DMS114 treated with DMSO at 0.1 percent for 48 hours (cell line): Measurements from ENCODE around the gene FOXRED2.
"Not testable (repeated sequence)": the region's sequence is repeated elsewhere in the genome, so short reads cannot be mapped to it uniquely, and the experiment has no call there.

Experiments
- DNase-seq: peaks from one replicate; lab custom pipeline; 2025; ENCODE audit not compliant: unreplicated experiment; lab: John Stamatoyannopoulos, UW

The FOXRED2 gene

DNA sequence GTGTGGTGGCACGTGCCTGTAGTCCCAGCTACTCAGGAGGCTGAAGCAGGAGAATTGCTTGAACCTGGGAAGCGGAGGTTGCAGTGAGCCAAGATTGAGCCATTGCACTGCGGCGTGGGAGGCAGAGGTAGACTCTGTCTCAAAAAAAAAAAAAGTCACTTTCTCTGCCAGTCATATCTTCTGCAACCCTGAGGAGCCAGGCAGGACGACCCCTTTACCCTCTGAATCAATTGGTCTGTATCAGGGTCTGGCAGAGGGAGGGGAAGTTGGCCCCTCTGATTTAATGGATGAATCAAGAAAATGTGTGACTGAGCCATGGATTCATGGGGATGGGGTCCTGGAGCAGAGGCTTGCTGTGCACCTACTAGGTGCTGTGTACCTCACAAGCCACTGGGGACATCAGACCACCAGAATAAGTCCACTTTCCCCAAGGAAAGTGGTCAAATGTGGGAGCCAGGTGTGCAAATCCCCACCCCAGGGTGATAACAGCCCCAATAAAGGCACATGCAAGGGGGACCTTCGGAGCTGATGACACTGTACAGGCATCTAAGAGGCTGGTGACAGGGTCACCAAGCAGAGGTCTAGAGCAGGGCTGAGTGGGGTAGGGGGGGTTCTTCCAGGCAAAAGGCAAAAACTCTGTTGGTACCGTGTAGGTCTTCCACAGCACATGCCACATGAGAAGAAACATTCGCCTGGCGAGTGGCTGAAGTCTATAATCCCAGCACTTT lies 54.4 kb downstream of the FOXRED2 start:
- DNase-seq: no peak

DNA sequence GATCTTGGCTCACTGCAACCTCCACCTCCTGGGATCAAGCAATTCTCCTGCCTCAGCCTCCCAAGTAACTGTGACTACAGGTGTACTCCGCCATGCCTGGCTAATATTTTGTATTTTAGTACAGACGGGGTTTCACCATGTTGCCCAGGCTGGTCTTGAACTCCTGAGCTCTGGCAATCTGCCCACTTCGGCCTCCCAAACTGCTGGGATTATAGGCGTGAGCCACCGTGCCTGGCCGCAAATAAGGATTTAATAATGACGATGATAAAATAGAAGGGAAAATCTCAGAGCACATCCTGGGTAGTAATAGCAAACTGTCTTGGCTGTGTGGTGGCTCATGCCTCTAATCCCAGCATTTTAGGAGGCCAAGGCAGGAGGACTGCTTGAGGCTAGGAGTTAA lies 55.9 kb downstream of the FOXRED2 start:
- DNase-seq: not testable (repeated sequence)

DNA sequence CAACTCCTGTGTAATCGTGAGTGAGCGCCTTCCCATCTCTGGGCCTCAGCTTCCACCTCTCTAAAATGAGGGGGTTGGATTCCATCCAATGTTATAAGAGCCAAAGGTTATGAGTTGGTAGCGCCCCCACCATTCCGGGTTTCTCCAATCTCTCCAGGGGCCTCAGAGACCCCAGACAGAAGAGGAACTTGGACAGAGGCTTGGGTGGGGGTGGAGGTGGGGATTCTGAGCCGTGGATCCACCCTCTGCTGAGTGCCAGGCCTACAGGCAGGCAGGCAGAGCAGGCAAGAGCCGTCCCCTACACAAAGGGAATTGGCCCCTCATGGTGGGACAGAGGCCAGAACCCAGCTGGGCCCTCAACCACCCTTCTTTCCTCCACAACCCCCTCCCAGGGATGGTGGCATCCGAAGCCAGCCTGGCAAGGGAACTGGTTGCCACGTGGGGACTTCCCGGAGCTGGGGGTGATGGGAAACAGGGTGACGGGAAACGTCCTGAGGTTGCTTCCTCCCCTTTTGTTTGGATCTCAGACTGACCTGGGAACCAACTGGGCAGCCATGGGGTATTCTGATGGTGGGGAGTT lies 57.2 kb downstream of the FOXRED2 start:
- DNase-seq: no peak

DNA sequence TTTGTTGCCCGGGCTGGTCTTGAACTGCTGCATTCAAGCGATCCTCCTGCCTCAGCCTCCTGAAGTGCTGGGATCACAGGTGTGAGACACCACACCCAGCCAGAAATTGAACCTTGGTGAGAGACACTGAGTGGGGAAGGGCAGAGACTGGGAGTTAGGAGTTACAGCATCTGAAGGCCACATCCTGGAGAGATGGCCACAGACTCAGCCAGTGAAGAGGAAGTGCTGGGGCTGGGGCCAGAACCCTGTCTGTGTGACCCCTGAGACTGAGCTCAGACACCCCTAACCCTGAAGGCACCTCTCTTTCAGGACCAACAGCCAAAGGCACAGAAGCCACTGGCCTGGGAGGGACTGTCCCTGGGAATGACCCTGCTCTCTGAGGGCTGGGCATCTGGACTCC lies 59.2 kb downstream of the FOXRED2 start:
- DNase-seq: no peak

DNA sequence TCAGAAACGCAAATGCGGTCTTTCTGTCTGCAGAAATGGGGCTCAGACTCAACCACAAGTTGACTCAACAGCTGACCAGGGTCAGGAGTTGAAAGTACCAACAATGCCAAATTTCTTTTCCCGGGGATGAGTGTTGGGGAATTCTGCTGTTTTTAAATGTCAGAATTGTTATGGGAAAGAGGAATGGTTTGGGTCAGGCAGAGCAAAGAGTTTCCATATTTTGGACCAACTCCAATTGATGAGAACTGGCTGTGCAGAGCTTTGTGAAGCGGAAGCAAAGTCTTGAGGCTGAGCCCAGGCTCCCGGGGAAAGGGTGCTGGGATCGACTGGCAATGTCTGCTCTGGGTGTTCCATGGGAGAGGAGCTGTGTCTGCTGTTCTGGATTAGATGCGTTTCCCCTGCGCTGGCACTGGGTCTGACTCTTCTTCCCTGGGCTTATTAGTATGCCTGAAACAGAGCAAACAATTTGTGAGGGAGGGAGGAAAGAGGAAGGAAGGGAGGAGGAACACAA lies 61.6 kb downstream of the FOXRED2 start:
- DNase-seq: no peak

DNA sequence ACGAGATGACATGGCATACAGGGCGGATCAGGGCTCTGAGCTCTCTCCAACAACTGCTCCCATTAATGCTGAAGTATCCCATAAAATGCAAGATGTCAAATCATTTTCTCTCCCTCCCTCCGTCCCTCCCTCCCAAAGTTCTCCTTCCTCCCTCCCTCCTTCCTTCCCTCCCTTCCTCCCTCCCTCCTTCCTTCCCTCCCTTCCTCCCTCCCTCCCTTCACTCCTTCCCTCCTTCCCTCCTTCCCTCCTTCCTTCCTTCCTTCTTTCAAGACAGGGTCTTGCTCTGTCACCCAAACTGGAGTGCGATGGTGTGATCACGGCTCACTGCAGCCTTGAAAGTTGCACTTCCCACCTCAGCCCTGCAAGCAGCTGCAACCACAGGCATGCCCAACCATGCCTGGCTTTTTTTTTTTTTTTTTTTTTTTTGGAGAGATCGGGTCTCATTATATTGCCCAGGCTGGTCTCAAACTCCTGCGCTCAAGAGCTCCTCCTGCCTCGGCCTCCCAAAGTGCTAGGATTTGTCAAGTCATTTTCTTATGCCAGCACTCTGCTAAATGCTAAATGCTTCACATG lies 63.6 kb downstream of the FOXRED2 start:
- DNase-seq: no peak

DNA sequence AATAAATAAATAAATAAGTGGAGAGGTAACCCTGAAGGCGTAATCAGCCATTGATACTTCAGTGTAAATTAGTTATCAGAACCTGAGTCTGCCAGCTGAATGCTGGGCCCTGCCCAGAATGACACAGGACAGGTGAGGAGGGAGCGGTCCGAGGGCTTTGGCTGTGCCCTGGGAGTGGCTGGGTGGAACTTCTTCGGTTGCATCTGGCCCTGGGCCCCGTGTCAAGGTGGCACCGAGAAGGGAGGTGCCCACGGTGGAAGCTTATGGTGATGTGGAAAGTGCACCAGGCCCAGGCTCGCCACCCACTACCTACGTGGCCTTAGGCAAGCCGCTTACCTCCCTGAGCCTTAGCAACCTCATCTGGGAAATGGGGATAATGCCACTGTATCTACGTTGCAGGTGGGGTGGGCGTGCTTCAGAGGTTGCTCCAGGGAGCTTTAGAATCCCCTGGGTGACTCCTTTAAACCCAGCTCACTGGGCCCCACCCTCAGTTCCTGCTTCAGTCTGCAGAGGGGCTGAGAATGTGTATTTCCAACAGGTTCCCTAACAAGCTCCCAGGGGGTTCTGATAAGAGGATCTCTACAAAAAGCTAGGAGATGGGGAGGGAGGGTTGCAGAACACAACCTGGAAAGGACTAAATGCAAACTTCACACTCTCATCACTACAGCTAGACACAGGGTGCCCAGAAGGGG lies 64.2 kb downstream of the FOXRED2 start:
- no peak for DNase-seq

DNA sequence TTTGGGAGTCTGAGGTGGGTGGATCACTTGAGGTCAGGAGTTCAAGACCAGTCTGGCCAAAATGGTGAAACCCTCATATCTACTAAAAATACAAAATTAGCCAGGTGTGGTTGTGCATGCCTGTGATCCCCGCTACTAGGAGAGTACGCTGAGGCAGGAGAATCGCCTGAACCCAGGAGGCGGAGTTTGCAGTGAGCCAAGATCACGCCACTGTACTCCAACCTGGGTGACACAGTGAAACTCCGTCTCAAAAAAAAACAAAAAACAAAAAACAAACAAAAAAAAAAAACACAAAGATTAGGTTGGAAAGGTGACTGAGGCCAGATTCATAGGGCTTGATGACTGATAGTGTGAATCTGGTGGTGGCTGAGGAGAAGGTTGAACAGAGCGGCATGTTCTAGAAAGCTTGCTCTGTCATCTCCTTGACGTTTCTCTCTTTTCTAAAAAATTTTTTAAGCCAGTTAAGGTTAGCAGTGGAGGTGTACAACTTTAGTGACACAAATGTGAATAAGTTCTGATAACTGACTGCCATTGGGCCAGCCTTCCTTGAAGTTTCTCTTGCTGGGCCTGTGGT lies 66.3 kb downstream of the FOXRED2 start:
- no peak for DNase-seq

DNA sequence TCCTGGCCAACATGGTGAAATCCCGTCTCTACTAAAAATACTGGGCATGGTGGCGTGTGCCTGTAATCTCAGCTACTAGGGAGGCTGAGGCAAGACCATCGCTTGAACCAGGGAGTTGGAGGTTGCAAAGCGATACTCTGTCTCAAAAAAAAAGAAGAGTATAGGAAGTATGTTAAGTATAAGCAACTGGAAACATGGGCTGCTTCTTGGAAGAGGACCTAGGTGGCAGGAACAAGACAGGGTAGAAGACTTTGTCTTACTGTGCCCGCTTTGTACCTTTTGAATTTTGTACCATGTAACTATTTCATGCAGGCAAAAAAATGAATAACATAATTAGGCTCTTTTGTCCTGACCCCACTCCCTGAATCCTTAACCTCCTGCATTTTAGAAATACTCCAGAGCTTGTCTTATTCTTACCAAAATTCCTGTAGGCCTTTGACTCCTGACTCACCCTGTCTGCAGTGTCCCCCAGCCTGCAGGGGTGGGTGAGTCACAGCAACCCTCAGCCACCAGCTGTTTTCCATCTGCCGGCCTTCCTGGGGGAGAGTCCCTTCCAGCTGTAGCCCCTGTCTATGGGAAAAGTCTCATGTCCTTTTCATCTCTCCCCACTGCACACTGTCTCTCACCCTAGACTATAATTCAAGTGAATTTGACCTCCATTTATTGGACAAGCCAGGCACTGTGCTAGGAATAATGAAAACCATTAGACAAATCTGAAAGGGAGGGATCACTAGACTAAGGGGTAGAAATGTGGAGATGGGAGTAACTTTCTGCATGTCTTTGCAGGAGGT lies 67.2 kb downstream of the FOXRED2 start:
- no peak for DNase-seq
